HepG2 (cell line): ENCODE data around the gene DNASE1L2. TPM values are rescaled to one million over a fixed set of nuclear protein-coding genes. Genes with fewer than 3 reads are reported as not detected.

Experiments
- EED ChIP-seq: sonication (generic); formaldehyde crosslinking; IDR thresholded peaks from 2 replicates; pipeline ENCODE4 v1.5.0; 2020; ENCODE audit warnings: mild to moderate bottlenecking, missing genetic modification reagents
- FOXK2 ChIP-seq: fragments of 450-650 bp; IDR thresholded peaks from 2 replicates; pipeline ENCODE4 v1.6.1; 2016
- GABPA ChIP-seq, 2 experiments: IDR thresholded peaks; 2 replicates each; pipeline ENCODE4 v1.6.1; 2011 to 2016; ENCODE audit warnings: low read depth in 2 of 2, low read length in 1 of 2, missing biosample characterization in 1 of 2, missing genetic modification characterization in 1 of 2
- NFE2 ChIP-seq: sonication (generic); formaldehyde crosslinking; IDR thresholded peaks from 2 replicates; pipeline ENCODE4 v1.4.0; 2020; ENCODE audit warnings: missing genetic modification reagents
- RBFOX2 ChIP-seq: fragments of 200-400 bp; formaldehyde crosslinking; IDR thresholded peaks from 2 replicates; pipeline ENCODE4 v1.6.1; 2017; ENCODE audit warnings: low read depth, mild to moderate bottlenecking, low read length
- ZBTB7A ChIP-seq: sonication (generic); formaldehyde crosslinking; IDR thresholded peaks from 2 replicates; pipeline ENCODE4 v1.8.0; 2022; ENCODE audit warnings: mild to moderate bottlenecking, missing genetic modification reagents
- ZNF20 ChIP-seq: sonication (generic); formaldehyde crosslinking; IDR thresholded peaks from 2 replicates; pipeline ENCODE4 v1.4.0; 2020; ENCODE audit warnings: mild to moderate bottlenecking, moderate library complexity, missing genetic modification reagents
- ZNF331 ChIP-seq: sonication (generic); formaldehyde crosslinking; IDR thresholded peaks from 2 replicates; pipeline ENCODE4 v1.4.0; 2020; ENCODE audit warnings: missing genetic modification reagents
- ZNF562 ChIP-seq: sonication (generic); formaldehyde crosslinking; IDR thresholded peaks from 2 replicates; pipeline ENCODE4 v1.8.0; 2022; ENCODE audit warnings: missing genetic modification reagents, borderline replicate concordance
- ZNF737 ChIP-seq: sonication (generic); formaldehyde crosslinking; IDR thresholded peaks from 2 replicates; pipeline ENCODE4 v1.5.0; 2020; ENCODE audit warnings: missing genetic modification reagents, mild to moderate bottlenecking, borderline replicate concordance
- ZNF775 ChIP-seq: sonication (generic); formaldehyde crosslinking; IDR thresholded peaks from 2 replicates; pipeline ENCODE4 v1.4.0; 2020; ENCODE audit warnings: missing genetic modification reagents, mild to moderate bottlenecking, moderate library complexity, borderline replicate concordance
- polyA plus RNA-seq, 8 experiments: library from polyadenylated mRNA; depleted of rRNA in 3 of 8; stranded (reverse) in 7 of 8; unstranded in 1 of 8; fragments of >200 nt; fragmentation: Illumina TruSeq in 4 of 8; extraction: Trizol in 4 of 8; gene quantifications; 2 replicates each; pipeline versions ENCODE4 v1.2.1 to v1.2.3, GENCODE V29; 2011 to 2016; ENCODE audit warnings: low read depth in 4 of 8, missing spikeins in 1 of 8, mixed read lengths in 1 of 8; ENCODE audit not compliant: insufficient read depth in 1 of 8
- total RNA-seq, 5 experiments: library from RNA; depleted of rRNA; stranded (reverse); fragments of >200 nt; fragmentation: Illumina TruSeq; extraction: Trizol; gene quantifications; 2 replicates each; pipeline ENCODE4 v1.2.3, GENCODE V29; 2016; ENCODE audit warnings: low read depth in 1 of 5
- TF ChIP-seq, protein P1 (sequence below): IDR thresholded peaks from 2 replicates; pipeline ENCODE4 v1.6.1; 2012; ENCODE audit warnings: low read depth, low read length, improper control_type of control experiment
- TF ChIP-seq, protein P2 (sequence below): sonication (generic); formaldehyde crosslinking; IDR thresholded peaks from 2 replicates; pipeline ENCODE4 v1.5.1; 2020; ENCODE audit warnings: mild to moderate bottlenecking, missing genetic modification reagents, borderline replicate concordance
- TF ChIP-seq, protein P3 (sequence below): sonication (generic); formaldehyde crosslinking; conservative IDR thresholded peaks from 2 replicates; pipeline ENCODE4 v1.8.0; 2022; ENCODE audit warnings: mild to moderate bottlenecking, moderate library complexity, missing genetic modification reagents
- TF ChIP-seq, protein P4 (sequence below): sonication (generic); formaldehyde crosslinking; IDR thresholded peaks from 2 replicates; pipeline ENCODE4 v1.4.0; 2020; ENCODE audit warnings: missing genetic modification reagents
- TF ChIP-seq, protein P5 (sequence below): sonication (generic); formaldehyde crosslinking; conservative IDR thresholded peaks from 2 replicates; pipeline ENCODE4 v1.8.0; 2022; ENCODE audit warnings: low read depth, missing genetic modification reagents
- TF ChIP-seq, protein P6 (sequence below): fragments of 450-650 bp; IDR thresholded peaks from 2 replicates; pipeline ENCODE4 v1.6.1; 2017
- TF ChIP-seq, protein P7 (sequence below): IDR thresholded peaks from 2 replicates; pipeline ENCODE4 v1.6.1; 2016; ENCODE audit warnings: missing biosample characterization, missing genetic modification reagents, low read depth

Gene DNASE1L2
- total and polyA plus RNA-seq, 2 of the 13 experiments (the other 11 are each of a cell fraction or from before 2014, with no cell fraction given): 0.44 to 0.50 TPM

DNA sequence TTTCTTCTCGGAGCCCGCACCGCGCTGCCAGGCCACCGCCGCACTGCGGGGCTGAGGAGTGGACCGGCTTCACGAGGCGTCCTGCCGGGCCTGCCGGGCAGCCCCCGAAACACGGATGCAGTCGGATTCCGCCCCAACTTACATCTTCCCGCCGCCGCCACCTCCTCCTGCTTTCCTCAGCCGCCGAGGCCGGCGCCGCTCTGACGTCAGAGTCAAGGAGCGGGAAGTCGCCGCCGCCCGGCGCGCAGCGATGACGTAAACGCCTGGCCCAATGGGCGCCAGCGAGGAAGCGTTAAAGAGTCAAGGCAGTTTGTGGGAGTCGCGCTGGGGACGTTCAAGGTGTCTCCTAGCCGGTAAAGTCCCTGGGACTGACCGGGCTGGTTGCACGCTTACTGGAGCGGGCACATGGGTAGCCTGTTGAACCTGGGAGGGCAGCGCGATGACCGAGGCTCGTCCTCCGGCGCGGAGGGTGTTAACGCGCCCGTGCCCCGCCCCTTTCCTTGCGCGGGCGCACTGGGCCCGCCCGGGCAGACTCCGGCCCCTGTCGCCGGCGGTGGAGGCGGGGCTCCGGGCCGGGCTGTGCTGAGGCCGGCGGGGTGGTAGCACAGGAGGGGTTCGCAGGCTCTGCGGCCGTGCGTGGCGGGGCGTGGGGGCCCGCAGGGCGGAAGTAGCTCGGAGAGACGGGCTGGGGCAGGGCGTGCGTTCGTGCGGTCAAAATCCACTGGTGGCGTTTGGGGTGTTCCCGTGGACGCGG, 31.8 kb downstream of the DNASE1L2 start, which contains the start of gene RNPS1 (continued):
- TF ChIP-seq, protein P1, sequence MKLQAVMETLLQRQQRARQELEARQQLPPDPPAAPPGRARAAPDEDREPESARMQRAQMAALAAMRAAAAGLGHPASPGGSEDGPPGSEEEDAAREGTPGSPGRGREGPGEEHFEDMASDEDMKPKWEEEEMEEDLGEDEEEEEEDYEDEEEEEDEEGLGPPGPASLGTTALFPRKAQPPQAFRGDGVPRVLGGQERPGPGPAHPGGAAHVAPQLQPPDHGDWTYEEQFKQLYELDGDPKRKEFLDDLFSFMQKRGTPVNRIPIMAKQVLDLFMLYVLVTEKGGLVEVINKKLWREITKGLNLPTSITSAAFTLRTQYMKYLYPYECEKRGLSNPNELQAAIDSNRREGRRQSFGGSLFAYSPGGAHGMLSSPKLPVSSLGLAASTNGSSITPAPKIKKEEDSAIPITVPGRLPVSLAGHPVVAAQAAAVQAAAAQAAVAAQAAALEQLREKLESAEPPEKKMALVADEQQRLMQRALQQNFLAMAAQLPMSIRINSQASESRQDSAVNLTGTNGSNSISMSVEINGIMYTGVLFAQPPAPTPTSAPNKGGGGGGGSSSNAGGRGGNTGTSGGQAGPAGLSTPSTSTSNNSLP: no peak
- TF ChIP-seq ZNF562 (CRISPR knock-in tag) (no peak), EED (CRISPR knock-in tag) (0 out of 2 replicates have a peak, but pooled peaks have one; percentile 67), GABPA (IDR thresholded peaks at IDR 0.05; ENCODE audit: low read depth, low read length) (peak; percentile 38; the same call in 1 of the 2 replicates), GABPA (CRISPR knock-in tag; IDR thresholded peaks at IDR 0.05; ENCODE audit: low read depth) (peak; percentile 86), ZNF737 (CRISPR knock-in tag) (no peak), ZBTB7A (CRISPR knock-in tag) (peak; percentile 75; the same call in 1 of the 2 replicates), NFE2 (CRISPR knock-in tag) (0 out of 2 replicates have a peak, but pooled peaks have one; percentile 38), RBFOX2 (peak; percentile 99), ZNF331 (peak; percentile 45; the same call in 1 of the 2 replicates), ZNF775 (CRISPR knock-in tag) (no peak), ZNF20 (no peak), FOXK2 (no peak)
- TF ChIP-seq, protein P2, sequence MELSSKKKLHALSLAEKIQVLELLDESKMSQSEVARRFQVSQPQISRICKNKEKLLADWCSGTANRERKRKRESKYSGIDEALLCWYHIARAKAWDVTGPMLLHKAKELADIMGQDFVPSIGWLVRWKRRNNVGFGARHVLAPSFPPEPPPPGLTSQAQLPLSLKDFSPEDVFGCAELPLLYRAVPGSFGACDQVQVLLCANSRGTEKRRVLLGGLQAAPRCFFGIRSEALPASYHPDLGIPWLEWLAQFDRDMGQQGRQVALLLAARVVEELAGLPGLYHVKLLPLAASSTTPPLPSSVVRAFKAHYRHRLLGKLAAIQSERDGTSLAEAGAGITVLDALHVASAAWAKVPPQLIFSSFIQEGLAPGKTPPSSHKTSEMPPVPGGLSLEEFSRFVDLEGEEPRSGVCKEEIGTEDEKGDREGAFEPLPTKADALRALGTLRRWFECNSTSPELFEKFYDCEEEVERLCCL: no peak; the same call in 1 of the 2 replicates
- TF ChIP-seq, protein P3, sequence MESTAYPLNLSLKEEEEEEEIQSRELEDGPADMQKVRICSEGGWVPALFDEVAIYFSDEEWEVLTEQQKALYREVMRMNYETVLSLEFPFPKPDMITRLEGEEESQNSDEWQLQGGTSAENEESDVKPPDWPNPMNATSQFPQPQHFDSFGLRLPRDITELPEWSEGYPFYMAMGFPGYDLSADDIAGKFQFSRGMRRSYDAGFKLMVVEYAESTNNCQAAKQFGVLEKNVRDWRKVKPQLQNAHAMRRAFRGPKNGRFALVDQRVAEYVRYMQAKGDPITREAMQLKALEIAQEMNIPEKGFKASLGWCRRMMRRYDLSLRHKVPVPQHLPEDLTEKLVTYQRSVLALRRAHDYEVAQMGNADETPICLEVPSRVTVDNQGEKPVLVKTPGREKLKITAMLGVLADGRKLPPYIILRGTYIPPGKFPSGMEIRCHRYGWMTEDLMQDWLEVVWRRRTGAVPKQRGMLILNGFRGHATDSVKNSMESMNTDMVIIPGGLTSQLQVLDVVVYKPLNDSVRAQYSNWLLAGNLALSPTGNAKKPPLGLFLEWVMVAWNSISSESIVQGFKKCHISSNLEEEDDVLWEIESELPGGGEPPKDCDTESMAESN: peak; percentile 83; the same call in 1 of the 2 replicates
- TF ChIP-seq, protein P4, sequence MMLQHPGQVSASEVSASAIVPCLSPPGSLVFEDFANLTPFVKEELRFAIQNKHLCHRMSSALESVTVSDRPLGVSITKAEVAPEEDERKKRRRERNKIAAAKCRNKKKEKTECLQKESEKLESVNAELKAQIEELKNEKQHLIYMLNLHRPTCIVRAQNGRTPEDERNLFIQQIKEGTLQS (CRISPR knock-in tag): peak; percentile 54; the same call in 1 of the 2 replicates
- TF ChIP-seq, protein P5, sequence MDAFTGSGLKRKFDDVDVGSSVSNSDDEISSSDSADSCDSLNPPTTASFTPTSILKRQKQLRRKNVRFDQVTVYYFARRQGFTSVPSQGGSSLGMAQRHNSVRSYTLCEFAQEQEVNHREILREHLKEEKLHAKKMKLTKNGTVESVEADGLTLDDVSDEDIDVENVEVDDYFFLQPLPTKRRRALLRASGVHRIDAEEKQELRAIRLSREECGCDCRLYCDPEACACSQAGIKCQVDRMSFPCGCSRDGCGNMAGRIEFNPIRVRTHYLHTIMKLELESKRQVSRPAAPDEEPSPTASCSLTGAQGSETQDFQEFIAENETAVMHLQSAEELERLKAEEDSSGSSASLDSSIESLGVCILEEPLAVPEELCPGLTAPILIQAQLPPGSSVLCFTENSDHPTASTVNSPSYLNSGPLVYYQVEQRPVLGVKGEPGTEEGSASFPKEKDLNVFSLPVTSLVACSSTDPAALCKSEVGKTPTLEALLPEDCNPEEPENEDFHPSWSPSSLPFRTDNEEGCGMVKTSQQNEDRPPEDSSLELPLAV (CRISPR knock-in tag): no peak
- TF ChIP-seq, protein P6, sequence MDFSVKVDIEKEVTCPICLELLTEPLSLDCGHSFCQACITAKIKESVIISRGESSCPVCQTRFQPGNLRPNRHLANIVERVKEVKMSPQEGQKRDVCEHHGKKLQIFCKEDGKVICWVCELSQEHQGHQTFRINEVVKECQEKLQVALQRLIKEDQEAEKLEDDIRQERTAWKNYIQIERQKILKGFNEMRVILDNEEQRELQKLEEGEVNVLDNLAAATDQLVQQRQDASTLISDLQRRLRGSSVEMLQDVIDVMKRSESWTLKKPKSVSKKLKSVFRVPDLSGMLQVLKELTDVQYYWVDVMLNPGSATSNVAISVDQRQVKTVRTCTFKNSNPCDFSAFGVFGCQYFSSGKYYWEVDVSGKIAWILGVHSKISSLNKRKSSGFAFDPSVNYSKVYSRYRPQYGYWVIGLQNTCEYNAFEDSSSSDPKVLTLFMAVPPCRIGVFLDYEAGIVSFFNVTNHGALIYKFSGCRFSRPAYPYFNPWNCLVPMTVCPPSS: no peak
- TF ChIP-seq, protein P7, sequence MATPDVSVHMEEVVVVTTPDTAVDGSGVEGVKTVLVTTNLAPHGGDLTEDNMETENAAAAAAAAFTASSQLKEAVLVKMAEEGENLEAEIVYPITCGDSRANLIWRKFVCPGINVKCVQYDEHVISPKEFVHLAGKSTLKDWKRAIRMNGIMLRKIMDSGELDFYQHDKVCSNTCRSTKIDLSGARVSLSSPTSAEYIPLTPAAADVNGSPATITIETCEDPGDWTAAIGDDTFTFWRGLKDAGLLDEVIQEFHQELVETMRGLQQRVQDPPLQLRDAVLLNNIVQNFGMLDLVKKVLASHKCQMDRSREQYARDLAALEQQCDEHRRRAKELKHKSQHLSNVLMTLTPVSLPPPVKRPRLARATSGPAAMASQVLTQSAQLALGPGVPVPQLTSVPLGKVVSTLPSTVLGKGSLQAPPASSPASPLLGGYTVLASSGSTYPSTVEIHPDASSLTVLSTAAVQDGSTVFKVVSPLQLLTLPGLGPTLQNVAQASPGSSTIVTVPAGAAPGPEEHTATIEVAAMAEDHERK (CRISPR knock-in tag): 0 out of 2 replicates have a peak, but pooled peaks have one; percentile 36
